ENCODE data around the gene JAZF1.
A peak's percentile ranks its signal among the peaks of the same experiment; 100 is the strongest.

The JAZF1 gene

DNA sequence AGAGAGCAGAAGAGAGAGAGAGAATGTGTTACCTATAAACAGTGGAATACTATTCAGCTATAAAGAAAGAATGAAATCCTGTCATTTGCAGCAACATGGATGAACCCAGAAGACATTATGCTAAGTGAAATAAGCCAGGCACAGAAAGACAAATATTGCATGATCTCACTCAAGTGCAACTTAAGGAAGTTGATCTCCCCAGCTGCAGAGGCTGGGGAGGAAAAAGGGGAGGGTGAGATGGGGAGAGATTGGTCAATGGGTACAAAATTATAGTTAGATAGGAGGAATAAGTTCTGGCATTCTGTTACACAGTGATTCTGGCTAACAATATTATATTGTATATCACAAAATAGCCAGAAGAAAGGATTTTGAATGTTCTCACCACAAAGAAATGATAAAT is 11.2 kb upstream of the JAZF1 start:
- no peak for DNase-seq (ENCODE audit: low spot score)

DNA sequence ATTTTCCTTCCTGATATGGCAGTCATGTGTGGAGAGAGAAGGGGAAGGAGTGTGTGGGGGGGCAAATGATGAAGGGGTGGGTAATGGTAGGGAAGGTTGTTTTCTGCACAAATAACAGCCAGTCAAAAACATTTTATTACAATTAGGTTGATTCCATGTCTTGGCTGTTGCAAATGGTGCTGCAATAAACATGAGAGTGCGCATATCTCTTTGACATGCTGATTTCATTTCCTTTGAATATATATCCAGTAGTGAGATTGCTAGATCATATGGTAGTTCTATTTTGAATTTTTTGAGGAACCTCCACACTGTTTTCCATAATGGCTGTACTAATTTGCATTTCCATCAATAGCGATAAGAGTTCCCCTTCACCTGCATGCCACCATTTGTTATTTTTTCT is 10.6 kb upstream of the JAZF1 start:
- DNase-seq (ENCODE audit: low spot score): no peak

DNA sequence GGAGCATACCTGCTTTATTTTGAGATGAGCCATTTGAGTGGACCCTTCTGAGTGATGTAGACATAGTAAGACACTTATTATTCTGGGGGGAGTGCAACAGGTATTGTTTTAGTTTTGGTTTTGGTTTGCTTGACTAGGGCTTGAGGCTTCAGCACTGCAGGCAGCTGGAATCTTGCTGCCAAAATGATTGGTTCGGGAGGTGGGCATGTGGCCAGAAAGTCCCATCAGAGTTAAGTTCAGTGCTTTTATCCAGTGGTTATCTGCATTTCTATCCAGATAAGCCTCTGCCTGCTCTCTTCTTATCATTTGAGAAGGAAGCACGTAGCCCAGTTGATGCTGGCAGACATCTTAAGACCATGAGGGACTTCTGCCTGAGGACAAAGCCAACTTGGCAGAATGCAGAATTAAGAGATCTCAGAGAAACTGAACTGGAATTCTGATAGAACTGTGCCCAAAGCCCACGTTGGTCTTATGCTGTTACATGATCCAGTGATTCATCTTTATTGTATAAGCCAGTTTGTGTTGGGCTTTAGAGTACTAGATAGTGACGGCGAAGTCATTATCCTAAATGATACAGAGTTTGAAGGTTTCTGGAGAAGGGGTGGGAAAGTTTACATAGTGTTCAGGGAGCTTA is 9.6 kb upstream of the JAZF1 start:
- no peak for DNase-seq (ENCODE audit: low spot score)

DNA sequence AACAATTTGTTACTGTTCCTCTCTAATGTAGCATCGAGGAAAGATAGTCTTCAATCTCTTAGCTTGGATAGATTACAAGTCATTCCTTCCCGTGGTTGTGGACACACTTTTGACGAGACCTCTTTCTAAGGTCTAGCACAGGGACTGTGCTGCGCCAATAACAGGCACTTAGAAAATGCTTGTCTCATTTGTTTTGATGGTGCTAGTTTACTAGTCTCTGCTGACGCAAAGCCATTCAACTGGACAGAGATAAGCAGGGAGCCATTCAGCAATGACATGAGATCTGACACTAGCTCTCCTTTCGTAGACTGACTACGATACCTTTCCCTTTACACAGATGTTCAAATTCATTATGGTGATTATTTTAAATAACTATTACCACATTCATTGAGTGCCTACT is 6.4 kb upstream of the JAZF1 start:
- DNase-seq (ENCODE audit: low spot score): no peak

DNA sequence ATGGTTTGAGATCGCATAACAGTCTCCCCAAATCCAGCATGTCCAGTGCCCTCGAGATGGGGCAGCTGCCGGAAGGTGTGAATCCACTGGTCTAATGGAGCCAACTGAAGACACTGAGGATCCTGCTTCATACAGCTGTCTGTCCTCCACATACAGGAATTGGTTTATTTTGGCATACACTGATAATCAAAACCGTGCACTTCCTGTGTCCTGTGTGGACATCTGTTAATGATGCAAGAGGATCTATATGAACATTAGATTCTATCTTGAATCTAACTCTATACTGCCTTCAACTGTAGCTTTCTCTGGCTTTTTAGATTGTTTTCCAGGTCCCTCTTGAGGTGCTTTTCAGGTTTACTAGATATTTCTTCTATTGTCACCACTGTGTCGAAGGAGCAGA is 3.0 kb upstream of the JAZF1 start:
- DNase-seq (ENCODE audit: low spot score): no peak

DNA sequence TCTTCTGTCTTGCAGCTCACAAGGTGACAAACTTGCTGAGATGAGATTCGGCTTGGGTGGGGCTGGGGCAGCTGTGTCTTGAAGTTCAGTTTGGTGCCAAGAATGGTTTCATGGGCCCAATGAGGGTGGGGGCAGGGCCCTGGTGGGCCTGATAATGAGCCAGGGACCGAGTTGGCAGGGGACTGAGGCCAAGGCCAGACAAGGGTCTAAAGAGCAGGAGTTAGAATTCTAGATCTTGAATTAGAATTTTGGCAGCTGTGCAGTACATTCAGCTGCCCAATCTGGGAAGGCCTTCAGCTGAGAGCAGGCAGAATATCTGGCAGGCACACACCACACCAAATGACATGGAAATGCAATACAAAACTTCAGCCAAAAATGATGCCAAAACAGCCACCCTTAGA is 1.5 kb upstream of the JAZF1 start:
- peak; percentile 69 for DNase-seq (ENCODE audit: low spot score)

DNA sequence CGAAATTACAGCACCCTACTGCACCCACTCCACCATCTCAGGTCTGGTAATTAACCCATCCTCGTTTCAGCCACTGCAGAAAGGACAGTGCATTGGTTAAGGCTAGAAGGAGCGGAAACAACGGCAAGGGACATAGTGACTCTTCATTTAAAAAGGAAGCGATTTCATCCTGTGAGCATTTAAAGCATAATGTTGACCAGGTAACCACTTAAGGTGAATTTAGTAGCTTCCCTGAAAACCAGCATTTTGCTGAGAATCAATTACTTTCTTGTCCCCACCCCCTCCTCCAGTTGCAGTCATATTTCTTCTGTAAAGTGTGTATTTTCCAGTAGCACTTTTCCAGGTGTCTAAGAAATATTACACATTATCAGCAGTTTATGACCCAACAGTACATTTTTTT is 821 bp upstream of the JAZF1 start:
- no peak for DNase-seq (ENCODE audit: low spot score)

DNA sequence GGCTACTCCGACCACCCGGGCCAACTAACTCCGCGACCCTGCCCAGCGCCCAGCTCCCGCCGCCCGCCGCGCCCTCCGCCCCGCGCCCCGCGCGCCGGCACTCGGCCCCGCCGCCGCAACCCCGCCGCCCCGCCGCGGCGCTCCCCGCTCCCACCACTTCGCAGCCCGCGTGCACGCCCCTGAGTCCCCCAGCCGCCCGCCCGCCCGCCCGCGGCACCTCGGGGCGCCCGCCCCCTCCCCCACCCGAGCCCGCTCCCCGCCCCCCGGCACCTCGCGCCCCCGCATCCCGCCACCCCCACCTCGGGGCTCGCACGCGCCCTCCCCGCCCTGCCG is 598 bp downstream of the JAZF1 start:
- no peak for DNase-seq (ENCODE audit: low spot score)

DNA sequence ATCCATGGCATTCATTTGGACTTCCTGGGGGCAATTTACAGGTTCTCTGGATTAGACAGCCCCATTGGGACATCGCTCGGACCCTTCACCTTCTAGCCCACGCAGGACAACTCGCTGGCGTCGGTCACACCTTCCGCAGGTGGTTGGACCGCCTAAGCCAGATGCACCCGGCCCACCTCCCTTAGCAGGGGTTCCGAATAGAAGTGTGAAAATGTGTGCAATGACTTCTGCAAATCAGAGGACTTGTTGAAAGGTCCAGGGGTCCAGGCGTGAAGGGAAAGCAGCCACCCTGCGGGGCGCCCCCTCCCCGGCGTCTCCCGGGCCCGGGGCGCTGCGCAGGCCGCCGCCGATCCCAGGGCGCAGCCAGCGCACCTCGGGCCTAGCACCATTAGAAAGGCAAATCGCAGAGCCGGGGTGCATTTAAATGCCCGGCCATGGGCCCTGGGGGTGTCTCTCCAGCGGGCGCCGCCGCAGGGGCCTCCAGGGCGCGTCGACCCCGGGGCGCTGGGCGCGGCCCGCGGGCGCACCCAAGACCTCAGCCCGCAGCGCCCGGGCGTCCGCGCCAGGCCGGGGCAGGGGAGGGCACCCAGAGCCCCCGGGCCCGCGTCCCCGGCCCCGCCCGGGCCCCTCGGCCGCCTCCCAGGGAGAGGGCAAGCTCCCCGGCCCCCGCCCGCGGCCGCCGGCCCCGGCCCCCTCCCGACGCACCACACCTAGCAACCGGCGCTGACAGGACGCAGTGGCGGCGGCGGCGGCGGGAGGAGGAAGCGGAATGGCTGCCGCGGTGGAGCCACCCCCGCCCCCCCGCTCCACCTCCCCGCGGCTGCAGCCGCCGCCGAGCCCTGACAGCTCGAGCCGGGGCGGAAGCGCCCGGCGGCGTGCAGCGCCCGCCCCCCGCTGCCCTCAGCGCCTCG is 1.2 kb downstream of the JAZF1 start:
- no peak for DNase-seq (ENCODE audit: low spot score)

DNA sequence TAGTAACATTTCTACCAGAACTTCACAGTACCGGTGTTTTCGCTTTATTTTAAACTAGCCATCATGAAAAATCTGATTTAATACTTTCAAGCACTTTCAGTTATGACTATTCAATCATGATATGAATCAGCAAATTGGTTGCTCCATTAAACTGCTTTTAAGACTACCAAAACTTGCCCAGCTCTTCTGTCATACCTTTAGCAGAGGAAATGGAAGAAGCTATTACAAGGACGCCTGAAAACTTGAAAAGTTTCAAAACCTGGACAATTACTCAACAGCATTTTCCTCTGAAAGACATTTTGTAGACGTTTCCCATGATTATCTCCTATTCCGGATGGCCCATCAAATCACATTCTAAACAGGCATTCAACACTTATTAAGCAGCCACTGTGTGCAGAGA is 2.0 kb downstream of the JAZF1 start:
- peak; percentile 43 for DNase-seq (ENCODE audit: low spot score)

DNA sequence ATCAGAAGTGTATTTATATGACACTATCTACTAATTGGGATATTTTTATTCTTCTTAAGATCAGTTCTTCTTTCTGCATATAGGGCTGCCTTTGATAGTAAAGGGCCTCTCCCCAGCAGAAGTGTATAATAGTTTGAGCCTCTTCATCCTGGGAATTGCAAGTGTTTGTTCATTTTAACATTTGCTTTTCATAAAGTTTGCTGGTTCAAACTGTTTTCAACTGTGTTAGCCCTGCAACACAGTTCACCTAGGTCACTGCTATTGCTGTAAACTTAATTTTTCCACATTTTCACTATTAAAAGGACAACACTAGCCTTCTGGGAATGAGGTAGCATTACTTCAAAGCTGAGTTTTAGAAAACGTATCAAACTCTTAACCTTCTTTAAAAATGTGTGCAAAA is 2.8 kb downstream of the JAZF1 start:
- DNase-seq (ENCODE audit: low spot score): no peak

DNA sequence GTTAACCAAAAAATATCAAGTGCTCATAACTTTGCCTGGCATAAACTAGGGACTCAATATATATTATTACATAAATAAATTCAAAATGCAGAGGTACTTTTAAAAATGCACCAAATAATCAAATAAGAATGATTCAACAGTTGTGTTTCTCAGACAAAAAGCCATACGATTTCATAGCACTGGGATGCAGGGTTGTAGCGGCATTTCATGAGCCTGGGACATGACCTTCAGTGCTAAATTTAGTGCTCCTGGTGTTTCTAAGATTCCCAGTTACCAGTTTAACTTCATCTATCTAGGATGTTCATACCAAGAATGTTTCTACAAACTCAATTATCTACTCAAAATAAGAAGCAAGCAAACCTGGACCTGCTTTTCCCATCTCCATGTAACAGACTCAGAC is 4.0 kb downstream of the JAZF1 start:
- no peak for DNase-seq (ENCODE audit: low spot score)

DNA sequence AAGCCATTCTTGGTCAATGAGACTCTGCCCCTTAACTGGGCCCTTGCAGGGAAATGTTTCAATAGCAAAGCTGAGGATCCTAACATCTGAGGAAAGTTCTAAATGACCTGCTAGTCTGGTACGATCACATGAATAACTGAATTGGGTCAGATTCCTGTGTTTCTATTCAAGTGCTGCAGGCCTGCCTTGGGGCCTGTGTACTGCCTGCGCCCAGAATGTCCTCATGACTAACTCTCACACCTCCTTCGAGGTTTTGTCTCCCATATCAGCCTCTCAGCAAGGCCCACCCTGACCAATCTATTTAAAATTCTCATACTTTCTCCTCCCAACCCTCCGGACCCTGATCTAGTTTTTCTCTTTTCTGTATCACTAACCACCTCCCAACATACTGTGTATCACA is 4.4 kb downstream of the JAZF1 start:
- DNase-seq (ENCODE audit: low spot score): no peak

DNA sequence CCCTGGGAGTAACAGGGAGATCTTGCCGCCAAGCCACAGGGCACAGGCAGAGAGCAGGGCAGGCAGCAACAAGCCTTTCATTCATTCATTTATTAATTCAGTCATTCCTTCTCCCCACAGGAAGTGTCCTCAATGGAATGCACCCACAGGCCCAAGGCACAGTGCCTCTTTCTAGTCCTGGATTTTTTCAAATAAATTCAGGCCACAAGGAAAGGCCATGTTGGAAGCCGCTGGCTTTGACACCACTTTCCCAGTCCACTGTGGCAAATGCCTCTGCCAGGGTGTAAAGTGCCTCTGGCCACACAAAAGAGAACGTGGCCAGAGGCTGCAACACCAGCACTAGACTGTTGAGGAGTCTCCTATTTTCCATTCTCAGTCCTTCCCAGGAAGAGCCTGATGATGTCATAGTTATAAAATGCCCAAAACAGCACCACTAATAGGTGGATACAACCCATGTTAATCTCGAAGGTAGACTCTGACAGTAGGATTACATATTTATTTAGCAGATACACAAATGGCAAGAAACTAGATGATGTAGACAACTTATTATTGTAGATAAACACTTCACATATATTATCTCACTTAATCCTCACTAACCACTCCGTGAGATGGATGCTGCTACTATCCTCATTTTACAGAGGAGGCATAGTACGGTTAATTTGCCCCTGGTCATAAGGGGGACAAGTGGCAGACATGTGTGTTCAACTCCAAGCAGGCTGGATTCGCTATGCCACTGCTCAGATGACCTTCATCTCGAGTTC is 5.5 kb downstream of the JAZF1 start:
- no peak for DNase-seq (ENCODE audit: low spot score)

DNA sequence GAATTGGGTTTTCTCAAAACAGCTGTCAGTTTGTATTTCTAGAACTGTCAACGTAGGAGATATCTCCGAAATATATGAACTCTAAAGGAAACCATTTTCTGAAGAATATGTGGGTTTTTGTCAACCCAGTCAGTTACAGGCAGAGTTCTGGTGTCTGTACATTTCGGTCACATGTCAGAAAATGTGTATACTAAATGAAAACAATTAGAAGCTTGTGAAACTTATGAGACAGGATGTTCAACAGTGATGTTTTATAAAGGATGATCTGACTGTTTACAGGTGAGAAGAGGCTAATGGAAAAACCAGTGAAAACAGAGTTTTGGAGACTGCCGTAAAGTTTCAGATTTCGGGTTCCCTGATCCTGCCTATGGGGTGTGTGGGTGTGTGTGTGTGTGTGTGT is 6.2 kb downstream of the JAZF1 start:
- DNase-seq (ENCODE audit: low spot score): no peak

DNA sequence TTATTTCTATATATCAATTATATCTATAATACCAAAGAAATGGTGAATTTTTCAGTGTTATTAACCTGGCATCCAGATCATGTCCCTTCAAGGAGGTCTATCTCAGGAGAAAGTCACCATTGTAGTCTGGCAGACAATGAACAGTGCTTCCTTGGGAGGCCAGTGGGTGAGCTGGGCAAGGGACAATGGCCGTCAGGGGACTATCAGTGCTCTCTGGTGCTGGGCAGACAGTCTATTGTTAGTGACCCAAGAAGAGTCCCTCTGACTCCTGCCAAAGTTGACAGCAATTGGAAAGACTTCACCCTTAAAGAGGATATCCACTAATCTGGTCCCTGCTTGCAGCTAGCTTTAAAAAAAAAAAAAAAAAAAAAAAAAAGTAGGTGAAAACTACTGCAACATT is 7.1 kb downstream of the JAZF1 start:
- peak; percentile 83 for DNase-seq (ENCODE audit: low spot score)

DNA sequence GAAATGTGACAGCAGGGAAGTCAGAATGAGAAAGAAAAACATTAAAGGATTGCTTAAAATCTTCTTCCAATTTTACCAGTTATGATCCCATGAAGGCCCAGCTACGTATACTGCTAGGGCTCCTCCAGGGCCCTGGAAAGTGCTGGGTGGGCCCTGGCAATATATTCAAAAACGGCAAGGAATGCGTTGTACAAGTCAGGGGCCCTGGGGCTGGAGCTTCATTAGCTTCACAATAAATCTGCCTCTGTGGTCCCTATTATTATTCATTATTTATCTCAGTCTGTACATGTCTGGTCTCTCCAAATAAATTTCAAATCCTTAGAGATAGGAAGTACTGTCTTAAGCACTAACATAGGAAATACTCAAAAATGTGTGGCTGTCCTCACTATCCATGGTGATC is 7.6 kb downstream of the JAZF1 start:
- DNase-seq (ENCODE audit: low spot score): no peak

DNA sequence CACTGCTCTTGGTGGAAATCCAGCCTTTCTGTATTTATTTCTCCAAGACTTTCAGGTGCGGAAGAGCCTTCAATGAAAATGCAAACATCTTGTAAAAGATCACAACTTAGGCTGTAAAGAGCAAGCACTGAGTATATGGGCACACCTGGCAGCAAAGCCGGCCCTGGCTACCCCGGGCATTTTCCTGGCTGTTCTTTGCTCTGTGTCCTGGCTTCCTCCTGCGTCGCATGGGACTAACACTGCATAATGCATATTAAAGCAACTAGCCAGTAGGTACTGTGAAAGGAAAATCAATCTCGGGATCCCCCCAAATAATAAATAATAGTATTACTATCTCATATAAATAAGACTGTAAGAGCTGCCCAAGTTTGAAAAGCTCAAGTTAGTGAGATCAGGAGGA is 9.9 kb downstream of the JAZF1 start:
- DNase-seq (ENCODE audit: low spot score): no peak

DNA sequence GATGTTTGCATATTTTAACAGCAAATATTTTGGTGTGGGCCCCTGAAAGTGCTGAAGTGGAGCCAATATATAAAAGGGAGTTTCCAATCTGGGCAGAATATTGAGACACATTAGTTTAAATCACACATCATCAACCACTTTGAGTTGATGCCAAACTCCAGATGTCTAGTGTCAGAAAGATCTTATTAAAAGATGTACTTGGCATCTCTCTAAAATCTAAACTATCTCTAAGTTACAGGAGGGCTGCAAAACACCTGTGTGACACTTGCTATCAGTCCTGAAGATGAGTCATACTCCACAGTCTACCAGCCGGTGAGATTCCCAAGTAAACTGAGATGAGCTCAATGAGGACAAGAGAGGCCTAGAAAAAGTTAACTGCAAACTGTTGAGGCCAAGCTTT is 11.4 kb downstream of the JAZF1 start:
- DNase-seq (ENCODE audit: low spot score): no peak

DNA sequence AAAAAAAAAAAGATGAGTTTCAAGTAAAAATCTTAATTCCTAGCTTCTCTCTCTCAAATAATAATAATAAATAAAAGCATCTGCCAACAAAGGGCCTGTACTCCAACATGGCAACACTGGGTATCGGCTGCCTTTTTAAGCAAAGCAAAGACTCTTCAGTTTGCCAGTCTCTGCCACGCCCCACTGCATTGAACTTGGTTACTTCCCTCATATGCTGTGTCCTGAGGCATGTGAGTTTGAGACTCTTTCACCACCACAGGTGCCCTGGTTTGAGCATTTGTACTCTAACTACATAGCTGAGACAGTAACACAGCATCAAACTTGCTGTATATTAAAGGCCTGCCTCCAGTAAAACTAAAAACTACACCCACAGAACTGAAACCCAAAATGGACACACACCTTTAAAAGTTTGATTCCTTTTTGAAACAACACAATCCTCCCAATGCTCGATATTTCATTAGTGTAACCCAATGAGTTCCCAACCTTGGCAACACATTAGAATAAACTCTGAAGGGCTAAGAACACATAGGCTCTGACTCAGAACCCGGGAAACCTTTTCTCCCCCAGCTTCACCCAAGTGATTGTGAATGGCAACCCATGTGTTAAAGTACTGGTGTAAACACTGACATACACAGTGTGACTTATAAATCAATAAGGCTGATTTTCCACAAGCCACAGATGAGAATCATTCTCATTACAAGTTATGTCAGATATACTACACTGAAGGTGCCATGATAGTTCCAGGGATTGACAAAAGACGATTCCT is 12.0 kb downstream of the JAZF1 start:
- no peak for DNase-seq (ENCODE audit: low spot score)

DNA sequence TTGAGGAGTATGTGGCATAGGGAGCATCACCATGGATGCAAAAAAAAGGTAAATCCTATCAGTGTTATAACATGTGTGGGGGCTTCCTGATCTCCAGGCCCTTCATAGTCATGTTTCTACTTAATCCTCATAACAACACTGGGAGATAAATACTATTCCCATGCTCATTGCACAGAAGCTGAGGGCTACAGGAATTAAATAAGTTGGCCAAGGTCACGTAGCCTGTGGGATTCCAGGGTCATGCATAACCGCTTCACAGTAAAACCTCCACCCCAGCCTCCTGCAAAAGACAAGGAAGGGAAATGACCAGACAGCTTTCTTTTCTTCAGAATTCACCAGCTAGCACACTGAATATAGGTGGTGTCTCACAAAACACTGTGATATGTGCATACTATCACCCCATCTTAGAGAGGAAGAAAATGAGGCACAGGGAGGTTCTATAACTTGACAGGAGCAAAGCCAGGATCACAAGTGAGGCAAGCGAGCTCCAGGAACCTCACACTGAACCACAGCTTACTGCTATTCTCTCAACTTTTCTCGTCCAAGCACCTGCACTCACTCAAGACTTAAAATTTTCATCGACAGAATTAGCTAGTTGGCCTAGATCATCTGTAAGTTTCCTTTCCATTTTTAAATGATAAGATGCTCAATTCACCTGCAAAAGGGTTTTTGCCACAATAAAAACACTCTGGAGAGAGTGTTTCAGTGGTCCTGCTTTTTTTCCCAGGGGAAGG is 13.4 kb downstream of the JAZF1 start:
- no peak for DNase-seq (ENCODE audit: low spot score)
